ENCODE results near the gene NLGN4Y.

DNA sequence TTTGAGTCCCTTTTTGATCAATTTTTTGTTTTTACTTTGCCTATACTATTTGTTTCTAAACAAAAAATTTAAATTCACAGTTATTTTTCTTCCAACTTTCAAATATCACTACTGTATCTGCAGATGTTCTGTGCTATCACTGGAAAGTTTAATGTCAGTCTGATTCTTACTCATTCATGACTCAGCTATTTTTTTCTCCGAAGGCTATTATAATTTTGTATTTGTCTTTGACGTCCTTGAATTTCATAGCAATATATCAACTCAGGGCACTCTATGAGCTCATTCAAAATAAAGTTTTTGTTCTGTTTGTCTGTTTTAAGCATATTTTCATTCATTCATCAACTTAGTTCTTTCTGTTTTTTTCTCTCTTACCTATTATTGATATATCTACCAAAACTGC is 273.7 kb downstream of the NLGN4Y start:
- TF ChIP-seq, protein P1, sequence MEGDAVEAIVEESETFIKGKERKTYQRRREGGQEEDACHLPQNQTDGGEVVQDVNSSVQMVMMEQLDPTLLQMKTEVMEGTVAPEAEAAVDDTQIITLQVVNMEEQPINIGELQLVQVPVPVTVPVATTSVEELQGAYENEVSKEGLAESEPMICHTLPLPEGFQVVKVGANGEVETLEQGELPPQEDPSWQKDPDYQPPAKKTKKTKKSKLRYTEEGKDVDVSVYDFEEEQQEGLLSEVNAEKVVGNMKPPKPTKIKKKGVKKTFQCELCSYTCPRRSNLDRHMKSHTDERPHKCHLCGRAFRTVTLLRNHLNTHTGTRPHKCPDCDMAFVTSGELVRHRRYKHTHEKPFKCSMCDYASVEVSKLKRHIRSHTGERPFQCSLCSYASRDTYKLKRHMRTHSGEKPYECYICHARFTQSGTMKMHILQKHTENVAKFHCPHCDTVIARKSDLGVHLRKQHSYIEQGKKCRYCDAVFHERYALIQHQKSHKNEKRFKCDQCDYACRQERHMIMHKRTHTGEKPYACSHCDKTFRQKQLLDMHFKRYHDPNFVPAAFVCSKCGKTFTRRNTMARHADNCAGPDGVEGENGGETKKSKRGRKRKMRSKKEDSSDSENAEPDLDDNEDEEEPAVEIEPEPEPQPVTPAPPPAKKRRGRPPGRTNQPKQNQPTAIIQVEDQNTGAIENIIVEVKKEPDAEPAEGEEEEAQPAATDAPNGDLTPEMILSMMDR (IDR thresholded peaks at IDR 0.05), result no peak
- TF ChIP-seq POLR2A (IDR thresholded peaks at IDR 0.05) (no peak), POLR2AphosphoS5 (IDR thresholded peaks at IDR 0.05) (no peak), EP300 (IDR thresholded peaks at IDR 0.05) (no peak)

Measured in upper lobe of left lung (tissue), 4 donors.